ENCODE data around the gene BCLAF3. TPM values are rescaled to one million over a fixed set of nuclear protein-coding genes. Genes with fewer than 3 reads are reported as not detected.

Gene BCLAF3
- total RNA-seq, 6 experiments from 2014 or later = 2.1 to 4.1 (median 3.0) TPM

GRCh38 chrX:20029728-20030127 lies 38.9 kb upstream of the BCLAF3 start:
- peak overlapping the region in 1 of 3 donors; percentile 45 for H3K27ac ChIP-seq
- no peak overlapping the region for H3K4me3 ChIP-seq
- ATAC-seq (peak; percentile 88 to 99 (median 93)), DNase-seq (peak; percentile 46 to 55 (median 50))
- H3K4me1 ChIP-seq = peaks cover 0 to 4% (median 0%) of the 10 kb centered on the region in 4 donors
- no peaks in the 10 kb centered on the region for H3K9me3 ChIP-seq
- no peaks in the 10 kb centered on the region for H3K27me3 ChIP-seq
- H3K36me3 ChIP-seq = no peaks in the 10 kb centered on the region
- intact Hi-C loops (cut with DNase I) = no loop called here
- no peak for TF ChIP-seq CTCF (IDR thresholded peaks at IDR 0.05)
- TF ChIP-seq POLR2A (IDR thresholded peaks at IDR 0.05) = no peak
- 7% methylated on average over 2 of the region's 2 CpGs for WGBS (ENCODE audit: insufficient coverage, low coverage, low lambda C conversion rate, missing lambda C conversion rate)

- Histone ChIP-seq H3K4me1 (peaks cover 0 to 4% (median 0%) of the 10 kb centered on the region in 4 donors), H3K27me3 (no peaks in the 10 kb centered on the region), H3K4me3 (no peak overlapping the region), H3K9me3 (no peaks in the 10 kb centered on the region), H3K36me3 (no peaks in the 10 kb centered on the region), H3K27ac (no peak overlapping the region)
- intact Hi-C loops (cut with DNase I) = no loop called here
- 51% methylated on average over 4 of the region's 8 CpGs for WGBS (ENCODE audit: insufficient coverage, low coverage, low lambda C conversion rate, missing lambda C conversion rate)
- DNase-seq = no peak
- ATAC-seq = no peak
- no peak for TF ChIP-seq CTCF (IDR thresholded peaks at IDR 0.05)
- no peak for TF ChIP-seq POLR2A (IDR thresholded peaks at IDR 0.05)
Measured at GRCh38 chrX:20028588-20028987, 37.7 kb upstream of the BCLAF3 start.

GRCh38 chrX:20026278-20026677 lies 35.4 kb upstream of the BCLAF3 start:
- no peak for ATAC-seq
- H3K36me3 ChIP-seq = no peaks in the 10 kb centered on the region
- WGBS (ENCODE audit: insufficient coverage, low coverage, low lambda C conversion rate, missing lambda C conversion rate) = 29% methylated on average over 2 of the region's 2 CpGs
- intact Hi-C loops (cut with DNase I) = no loop called here
- no peaks in the 10 kb centered on the region for H3K9me3 ChIP-seq
- no peak overlapping the region for H3K27ac ChIP-seq
- no peak overlapping the region for H3K4me3 ChIP-seq
- DNase-seq = no peak
- H3K4me1 ChIP-seq = peaks cover 0 to 4% (median 0%) of the 10 kb centered on the region in 4 donors
- no peak for TF ChIP-seq CTCF (IDR thresholded peaks at IDR 0.05)
- TF ChIP-seq POLR2A (IDR thresholded peaks at IDR 0.05) = no peak
- H3K27me3 ChIP-seq = no peaks in the 10 kb centered on the region

- no peak for TF ChIP-seq CTCF (IDR thresholded peaks at IDR 0.05)
- intact Hi-C loops (cut with DNase I) = no loop called here
- Histone ChIP-seq H3K4me3 (no peak overlapping the region), H3K36me3 (no peaks in the 10 kb centered on the region), H3K27me3 (no peaks in the 10 kb centered on the region), H3K9me3 (peaks cover 0 to 6% (median 0%) of the 10 kb centered on the region in 4 donors), H3K4me1 (no peaks in the 10 kb centered on the region), H3K27ac (no peak overlapping the region)
- WGBS (ENCODE audit: insufficient coverage, low coverage, low lambda C conversion rate, missing lambda C conversion rate) = 73% methylated on average over 4 of the region's 6 CpGs
- no peak for DNase-seq
- no peak for ATAC-seq
Measured at GRCh38 chrX:20019672-20020365, 29.0 kb upstream of the BCLAF3 start.

Data from right lobe of liver (tissue), 6 donors.